IgD-negative memory B cell (primary cell): Measurements from ENCODE around the gene GPX1. TPM values are rescaled to one million over a fixed set of nuclear protein-coding genes. Genes with fewer than 3 reads are reported as not detected.

Source experiments
- H3K27ac Mint-ChIP-seq, 3 donors: one replicate each; pipeline ENCODE4 v1.8.0; 2020 to 2022; ENCODE audit warnings: mild to moderate bottlenecking in 3 of 3, mixed read lengths in 3 of 3, moderate library complexity in 1 of 3
- H3K27me3 Mint-ChIP-seq: one replicate; pipeline ENCODE4 v1.8.0; 2021; ENCODE audit warnings: mixed read lengths
- H3K36me3 Mint-ChIP-seq: one replicate; pipeline ENCODE4 v1.8.0; 2020; ENCODE audit warnings: mild to moderate bottlenecking, mixed read lengths
- H3K4me1 Mint-ChIP-seq, 3 donors: one replicate each; pipeline ENCODE4 v1.8.0; 2020 to 2022; ENCODE audit warnings: mixed read lengths in 3 of 3, mild to moderate bottlenecking in 1 of 3
- H3K4me3 Mint-ChIP-seq, 4 donors: one replicate each; pipeline ENCODE4 v1.8.0; 2020 to 2022; ENCODE audit warnings: mild to moderate bottlenecking in 4 of 4, mixed read lengths in 4 of 4, moderate library complexity in 3 of 4
- H3K9me3 Mint-ChIP-seq, 3 donors: one replicate each; pipeline ENCODE4 v1.8.0; 2020 to 2021; ENCODE audit warnings: mixed read lengths in 3 of 3, mild to moderate bottlenecking in 1 of 3
- polyA plus RNA-seq: library from polyadenylated mRNA; unstranded; fragments of 300-500 nt; fragmentation: Illumina TruSeq; gene quantifications from one replicate; pipeline ENCODE4 v1.2.3, GENCODE V29; 2021

The GPX1 gene
- polyA plus RNA-seq, 1 donor from 2014 or later: 340 TPM

DNA sequence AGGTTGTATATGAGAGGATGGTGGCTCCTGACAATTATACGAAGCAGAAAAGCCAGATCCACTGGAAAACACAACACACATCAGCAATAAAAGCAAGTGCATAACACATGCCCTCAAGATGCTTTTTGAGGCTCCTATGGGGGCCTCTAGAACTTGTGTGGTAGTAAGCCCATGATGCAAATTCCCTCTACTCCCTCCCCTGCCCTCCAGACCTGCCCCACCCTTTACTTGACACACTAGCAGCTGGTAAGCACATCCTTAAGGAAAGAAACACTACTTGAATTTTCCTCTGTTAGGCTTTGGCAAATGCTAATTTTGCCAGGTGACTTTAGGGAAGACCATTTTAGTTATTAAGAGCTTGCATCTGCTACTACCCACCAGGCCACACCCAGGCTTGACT is 47.5 kb downstream of the GPX1 start:
- H3K4me1 Mint-ChIP-seq: peaks cover 0 to 1% (median 0%) of the 10 kb centered on the region in 3 donors
- no peak overlapping the region for H3K27ac Mint-ChIP-seq
- H3K4me3 Mint-ChIP-seq: no peak overlapping the region
- H3K27me3 Mint-ChIP-seq: no peaks in the 10 kb centered on the region
- peaks cover 4% of the 10 kb centered on the region for H3K36me3 Mint-ChIP-seq
- H3K9me3 Mint-ChIP-seq: no peaks in the 10 kb centered on the region

Other genes starting within 250 kb of the GPX1 start
- gene USP19, start 237.5 kb downstream of the GPX1 start, polyA plus RNA-seq: 23.5 TPM
- not detected for gene LAMB2, start 225.3 kb downstream of the GPX1 start, polyA plus RNA-seq
- gene CCDC71, start 192.0 kb downstream of the GPX1 start, polyA plus RNA-seq: 1.7 TPM
- gene KLHDC8B, start 186.8 kb downstream of the GPX1 start, polyA plus RNA-seq: 0.54 TPM
- 1.5 TPM for gene C3orf62, start 81.1 kb downstream of the GPX1 start, polyA plus RNA-seq
- gene USP4, start 18.3 kb downstream of the GPX1 start, polyA plus RNA-seq: 55.0 TPM
- 709 TPM for gene RHOA, start 53.6 kb upstream of the GPX1 start, polyA plus RNA-seq
- gene TCTA, start 54.1 kb upstream of the GPX1 start, polyA plus RNA-seq: 34.2 TPM
- gene AMT, start 64.1 kb upstream of the GPX1 start, polyA plus RNA-seq: 1.3 TPM
- gene NICN1, start 71.0 kb upstream of the GPX1 start, polyA plus RNA-seq: 10.1 TPM
- gene DAG1, start 111.9 kb upstream of the GPX1 start, polyA plus RNA-seq: 8.9 TPM
- gene BSN, start 196.1 kb upstream of the GPX1 start, polyA plus RNA-seq: 0.05 TPM